Brain microvascular endothelial cell (primary cell): ENCODE data around the gene C16orf74.

Experiments used
- DNase-seq: peaks from one replicate; pipeline ENCODE4 v3.0.0-alpha.2; 2020
- H3K27ac ChIP-seq: fragments of 250-450 bp; sonication (Bioruptor Pico); 2 replicates; pipeline ENCODE4 v1.5.1; 2020; ENCODE audit warnings: mild to moderate bottlenecking, moderate library complexity
- H3K27me3 ChIP-seq: fragments of 250-450 bp; sonication (Bioruptor Pico); replicated peaks from 2 replicates; pipeline ENCODE4 v1.5.1; 2020; ENCODE audit warnings: mild to moderate bottlenecking
- H3K36me3 ChIP-seq: fragments of 250-450 bp; sonication (Bioruptor Pico); replicated peaks from 2 replicates; pipeline ENCODE4 v1.5.1; 2020; ENCODE audit warnings: mild to moderate bottlenecking
- H3K4me3 ChIP-seq: 2 replicates; pipeline ENCODE4 v1.5.1; 2011; ENCODE audit warnings: low read depth, mild to moderate bottlenecking, control low read depth, low read length, moderate library complexity
- CTCF ChIP-seq: IDR thresholded peaks from 2 replicates; pipeline ENCODE4 v1.5.1; 2011; ENCODE audit warnings: low read depth, mild to moderate bottlenecking, moderate library complexity, low read length, control low read depth, inconsistent platforms; ENCODE audit errors: missing control alignments
- in situ Hi-C: cut with HindIII; loops from 2 replicates; pipeline ENCODE4 v1.10.0; 2017; ENCODE audit warnings: low sequenced_read_pairs, low pct_ligation_motif_present

Gene C16orf74

DNA sequence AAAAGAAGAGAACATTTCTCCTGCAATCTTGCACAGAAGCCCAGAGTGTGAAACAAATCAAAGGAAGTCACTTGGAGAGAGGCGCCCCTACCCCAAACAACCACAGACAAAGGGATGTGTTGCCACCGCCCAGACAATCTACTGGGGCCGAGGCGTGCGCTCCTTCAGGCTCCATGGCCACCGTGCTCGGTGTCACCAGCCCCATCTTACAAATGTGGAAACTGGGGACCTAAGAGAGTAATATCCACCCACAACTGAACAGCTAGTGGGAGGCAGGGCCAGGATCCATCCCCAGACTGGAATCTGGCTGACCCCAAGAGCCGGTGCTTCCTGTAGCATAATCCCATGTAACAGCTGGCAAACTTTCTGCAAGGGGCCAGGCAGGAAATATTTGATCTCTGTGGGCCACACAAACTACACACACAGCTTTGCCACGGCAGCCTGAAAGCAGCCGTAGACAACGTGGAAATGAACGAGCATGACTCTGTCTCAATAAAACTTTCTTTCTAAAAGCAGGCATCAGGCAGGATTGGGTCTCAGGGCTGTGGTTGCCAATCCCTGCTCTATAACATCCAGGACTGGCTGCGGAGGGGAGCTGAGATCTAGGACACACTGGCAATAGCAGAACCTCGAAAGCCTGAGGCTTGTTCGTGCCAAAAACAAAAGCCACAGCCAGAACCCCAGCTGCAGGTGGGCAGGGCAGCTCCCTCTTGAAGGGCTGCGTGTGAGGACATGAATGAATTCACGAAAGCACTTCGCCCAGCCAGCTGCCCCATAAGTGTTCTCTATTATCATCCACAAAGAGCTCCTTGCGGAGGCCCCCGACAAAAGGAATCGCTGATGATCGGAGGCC lies 35.5 kb downstream of the C16orf74 start:
- no peak for TF ChIP-seq CTCF
- in situ Hi-C loops = no loop called here
- no peak for DNase-seq
- no peaks in the 10 kb centered on the region for H3K36me3 ChIP-seq
- H3K27ac ChIP-seq = no peak overlapping the region
- no peaks in the 10 kb centered on the region for H3K27me3 ChIP-seq
- H3K4me3 ChIP-seq = no peak overlapping the region

- no peak for TF ChIP-seq CTCF
- in situ Hi-C loops = no loop called here
These were observed 38.1 kb downstream of the C16orf74 start for GRCh38 chr16:85712801-85713200.

DNA sequence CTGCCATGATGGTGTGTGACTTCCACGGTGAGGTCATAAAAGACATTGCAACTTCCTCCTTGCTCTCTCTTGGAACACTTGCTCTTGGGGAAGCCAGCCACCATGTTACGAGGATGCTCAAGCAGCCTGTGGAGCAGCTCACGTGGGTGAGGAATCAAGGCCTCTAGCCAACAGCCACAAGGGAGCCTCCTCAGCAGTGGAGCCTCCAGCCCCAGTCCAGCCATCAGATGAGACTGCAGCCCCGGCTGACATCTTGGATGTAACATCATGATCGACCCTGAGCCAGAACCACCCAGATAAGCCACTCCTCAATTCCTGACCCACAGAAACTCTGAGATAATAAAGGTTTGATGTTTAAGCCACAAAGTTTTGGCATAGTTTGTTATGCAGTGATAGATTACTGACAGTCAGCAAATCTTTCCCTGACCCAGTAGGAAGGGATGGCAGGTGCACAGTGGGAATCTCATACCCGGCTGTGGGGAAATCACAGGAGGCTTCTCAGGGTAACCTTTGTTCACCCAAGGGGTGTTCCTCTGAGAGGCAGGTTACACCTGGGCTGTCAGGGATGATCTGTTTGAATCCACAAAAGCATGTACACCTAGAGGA lies 38.8 kb downstream of the C16orf74 start:
- Histone ChIP-seq H3K27ac (no peak overlapping the region), H3K27me3 (no peaks in the 10 kb centered on the region), H3K4me3 (no peak overlapping the region), H3K36me3 (no peaks in the 10 kb centered on the region)
- DNase-seq = no peak
- in situ Hi-C loops = no loop called here
- TF ChIP-seq CTCF = no peak

More at GRCh38 chr16:85712801-85713200, 38.1 kb downstream of the C16orf74 start:
- Histone ChIP-seq H3K27ac (no peak overlapping the region), H3K4me3 (no peak overlapping the region), H3K36me3 (no peaks in the 10 kb centered on the region), H3K27me3 (no peaks in the 10 kb centered on the region)
- DNase-seq = no peak

DNA sequence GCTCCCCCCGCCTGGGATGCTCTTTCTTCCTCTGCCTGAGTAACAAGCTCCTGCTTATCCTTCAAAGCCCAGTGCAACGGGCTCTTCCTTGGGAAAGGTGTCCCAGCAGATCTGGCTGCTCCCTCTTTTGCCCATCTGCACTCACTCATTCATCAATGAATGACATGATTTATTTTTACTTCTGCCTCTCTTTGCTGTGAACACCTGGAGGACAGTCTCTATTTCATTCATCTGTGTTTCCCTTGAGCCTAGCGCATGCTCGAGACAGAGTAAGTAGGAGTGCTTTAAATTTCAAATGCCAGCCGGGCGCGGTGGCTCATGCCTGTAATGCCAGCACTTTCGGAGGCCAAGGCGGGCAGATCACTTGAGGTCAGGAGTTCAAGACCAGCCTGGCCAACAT lies 40.2 kb downstream of the C16orf74 start:
- Histone ChIP-seq H3K36me3 (no peaks in the 10 kb centered on the region), H3K27ac (no peak overlapping the region), H3K27me3 (no peaks in the 10 kb centered on the region), H3K4me3 (no peak overlapping the region)
- no peak for DNase-seq
- TF ChIP-seq CTCF = no peak
- in situ Hi-C loops = no loop called here

DNA sequence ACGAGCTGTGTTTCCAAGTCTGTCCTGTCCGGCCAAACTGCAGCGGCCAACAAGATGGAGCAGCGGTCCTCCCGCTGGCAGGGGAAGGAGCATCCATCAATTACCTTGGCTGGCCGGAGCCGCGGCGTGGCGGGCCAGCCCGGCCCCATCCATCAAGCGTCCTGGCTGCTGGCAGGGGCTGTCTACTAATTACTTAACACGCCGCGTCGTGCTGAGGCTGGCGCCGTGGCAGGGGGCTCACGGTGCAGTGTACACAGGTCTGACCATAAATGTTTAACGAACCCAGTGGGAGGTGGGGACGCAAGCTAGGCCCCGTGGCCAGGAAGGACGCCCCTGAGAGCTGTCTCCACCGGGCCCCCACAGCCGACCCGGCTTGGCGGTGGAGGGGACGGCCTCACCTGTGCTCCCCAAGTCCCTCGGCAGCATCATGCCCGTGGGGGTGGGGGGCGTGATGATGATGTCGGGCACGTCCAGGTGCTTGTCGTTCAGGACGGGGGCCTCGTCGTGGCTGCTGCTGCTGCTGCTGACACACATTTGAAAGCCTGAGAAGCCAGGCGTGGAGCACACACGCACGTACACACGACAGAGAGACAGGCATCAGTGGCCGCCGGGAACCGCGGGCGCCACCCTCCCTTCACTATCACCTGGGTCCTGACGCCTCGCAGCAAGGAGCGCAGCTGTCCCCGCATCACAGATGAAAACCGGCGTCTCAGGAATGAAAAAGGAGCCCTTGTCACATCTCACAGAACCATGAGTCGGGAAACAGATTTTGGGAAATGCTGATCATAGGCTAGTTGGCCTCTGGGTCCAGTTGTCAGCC lies 40.9 kb downstream of the C16orf74 start:
- Histone ChIP-seq H3K36me3 (no peaks in the 10 kb centered on the region), H3K27me3 (no peaks in the 10 kb centered on the region), H3K4me3 (no peak overlapping the region), H3K27ac (no peak overlapping the region)
- no peak for DNase-seq
- no peak for TF ChIP-seq CTCF
- in situ Hi-C loops = no loop called here
